PFSK-1 (cell line): Measurements from ENCODE around the gene CXCR4.

ENCODE experiments used
- FOXP2 ChIP-seq: optimal IDR thresholded peaks from 2 replicates; pipeline ENCODE3; 2011; ENCODE audit warnings: borderline replicate concordance, control low read depth, inconsistent platforms; ENCODE audit not compliant: insufficient read depth; ENCODE audit errors: extremely low read length, extremely low read depth
- POLR2AphosphoS5 ChIP-seq: IDR thresholded peaks from 2 replicates; pipeline ENCODE4 v1.6.1; 2012; ENCODE audit warnings: low read depth, mild to moderate bottlenecking, control low read depth, low read length, moderate library complexity
- REST ChIP-seq, 2 experiments: IDR thresholded peaks; 2 replicates each; pipeline versions ENCODE4 v1.6.1 to v1.8.0; 2011 to 2012; ENCODE audit warnings: low read depth in 2 of 2, low read length in 2 of 2, control low read depth in 1 of 2, inconsistent platforms in 1 of 2, mild to moderate bottlenecking in 1 of 2, moderate library complexity in 1 of 2; ENCODE audit not compliant: insufficient read depth in 1 of 2
- SIN3A ChIP-seq: IDR thresholded peaks from 2 replicates; pipeline ENCODE4 v1.6.1; 2012; ENCODE audit warnings: mild to moderate bottlenecking, low read length, moderate library complexity, borderline replicate concordance; ENCODE audit not compliant: insufficient read depth
- TAF1 ChIP-seq: IDR thresholded peaks from 2 replicates; pipeline ENCODE4 v1.6.1; 2012; ENCODE audit warnings: low read length, control low read depth, borderline replicate concordance; ENCODE audit not compliant: insufficient read depth

- TF ChIP-seq TAF1 (no peak), POLR2AphosphoS5 (no peak), REST (IDR thresholded peaks at IDR 0.05; ENCODE audit: insufficient read depth in 1 of 2, low read depth in 2 of 2, low read length in 2 of 2) (no peak), SIN3A (no peak), FOXP2 (no peak)
These were observed 8.5 kb upstream of the CXCR4 start for GRCh38 chr2:136126421-136126926.
